ENCODE measurements around the gene PHLPP1.

The PHLPP1 gene

DNA sequence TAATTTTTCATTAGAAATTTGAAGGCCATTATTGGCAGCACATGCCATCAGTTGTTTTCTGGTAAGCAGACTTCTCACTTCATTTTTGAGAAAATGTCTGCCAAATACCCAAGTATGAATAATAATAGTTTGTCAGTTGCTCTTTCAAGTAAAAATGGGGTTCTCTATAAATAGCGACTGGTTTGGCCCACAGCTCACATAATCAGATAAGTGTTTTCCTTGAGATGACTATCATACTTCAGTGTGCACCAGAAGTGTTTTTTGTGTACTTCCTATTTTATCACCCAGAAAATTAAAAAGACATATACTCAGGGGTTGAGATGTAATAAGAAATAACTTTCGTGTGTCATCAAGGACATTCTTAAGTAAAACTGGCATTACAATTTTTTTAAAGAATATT, 147.1 kb downstream of the PHLPP1 start:
- FAIRE-seq, result no peak
- DNase-seq (ENCODE audit: insufficient read length, low spot score), result no peak
- no peak for TF ChIP-seq POLR2A (IDR thresholded peaks at IDR 0.05; ENCODE audit: low read depth, low read length)

DNA sequence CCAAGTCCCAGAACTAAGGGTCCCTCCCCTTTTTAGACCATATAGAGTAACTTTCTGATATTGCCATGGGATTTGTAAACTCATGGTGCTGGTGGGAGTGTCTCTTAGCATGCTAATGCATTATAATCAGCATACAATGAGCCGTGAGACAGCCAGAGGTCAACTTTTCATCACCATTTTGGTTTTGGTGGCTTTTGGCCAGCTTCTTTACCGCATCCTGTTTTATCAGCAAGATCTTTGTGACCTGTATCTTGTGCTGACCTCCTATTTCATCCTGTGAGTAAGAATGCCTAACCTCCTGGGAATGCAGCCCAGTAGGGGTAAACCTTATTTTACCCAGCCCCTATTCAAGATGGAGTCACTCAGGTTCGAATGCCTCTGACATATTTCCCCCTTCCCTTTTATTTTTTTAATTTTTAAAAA, 148.2 kb downstream of the PHLPP1 start:
- FAIRE-seq (peak; percentile 94), DNase-seq (ENCODE audit: insufficient read length, low spot score) (no peak)
- no peak for TF ChIP-seq POLR2A (IDR thresholded peaks at IDR 0.05; ENCODE audit: low read depth, low read length)

DNA sequence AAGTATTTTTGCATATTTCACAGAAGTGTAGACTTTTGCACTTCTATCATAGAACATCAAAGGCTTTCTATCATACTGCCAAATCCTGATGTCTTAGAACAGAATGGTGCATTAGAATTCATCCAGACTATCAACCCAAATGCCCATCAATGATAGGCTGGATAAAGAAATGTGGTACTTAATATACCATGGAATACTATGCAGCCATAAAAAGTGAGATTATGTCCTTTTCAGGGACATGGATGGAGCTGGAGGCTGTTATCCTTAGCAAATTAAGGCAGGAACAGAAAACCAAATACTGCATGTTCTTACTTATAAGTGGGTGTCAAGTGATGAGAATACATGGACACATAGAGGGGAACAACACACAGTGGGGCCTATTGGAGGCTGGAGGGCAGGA, 150.2 kb downstream of the PHLPP1 start:
- no peak for FAIRE-seq
- no peak for TF ChIP-seq POLR2A (IDR thresholded peaks at IDR 0.05; ENCODE audit: low read depth, low read length)
- no peak for DNase-seq (ENCODE audit: insufficient read length, low spot score)

DNA sequence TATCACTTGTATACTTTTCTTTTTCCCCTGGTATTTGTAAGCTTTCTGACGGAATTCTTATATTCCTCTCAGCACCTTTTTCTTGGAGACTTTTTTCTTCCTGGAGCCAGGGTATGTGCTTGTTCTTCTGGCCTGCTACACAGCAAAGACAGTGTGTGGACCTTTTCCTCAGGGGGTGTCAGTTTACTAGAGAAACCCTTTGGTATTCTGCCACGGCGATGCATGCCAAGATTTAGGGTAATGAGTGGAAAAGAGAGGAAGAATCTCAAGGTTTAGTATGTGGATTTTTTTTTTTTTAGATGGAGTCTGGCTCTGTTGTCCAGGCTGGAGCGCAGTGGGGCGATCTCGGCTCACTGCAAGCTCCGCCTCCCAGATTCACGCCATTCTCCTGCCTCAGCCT, 152.2 kb downstream of the PHLPP1 start:
- no peak for TF ChIP-seq POLR2A (IDR thresholded peaks at IDR 0.05; ENCODE audit: low read depth, low read length)
- FAIRE-seq (no peak), DNase-seq (ENCODE audit: insufficient read length, low spot score) (no peak)

DNA sequence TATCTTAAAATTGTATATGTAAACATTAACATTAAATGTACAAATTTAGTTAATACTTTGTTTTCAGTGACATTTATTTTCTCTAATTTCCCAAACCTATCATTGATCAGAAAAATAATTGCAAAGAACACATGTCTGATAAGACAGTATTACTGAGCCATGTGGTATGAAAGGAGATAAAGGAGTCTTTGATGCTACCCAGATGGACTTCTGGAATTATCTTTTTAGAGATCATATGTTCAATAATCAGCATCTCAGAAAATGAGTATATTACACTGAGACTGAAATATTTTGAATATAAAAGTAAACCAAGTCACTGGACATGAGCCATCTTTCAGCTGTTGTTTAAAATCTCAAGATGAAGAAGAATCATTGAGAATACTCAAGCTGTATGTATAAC, 153.3 kb downstream of the PHLPP1 start:
- DNase-seq (ENCODE audit: insufficient read length, low spot score) (no peak), FAIRE-seq (no peak)
- TF ChIP-seq POLR2A (IDR thresholded peaks at IDR 0.05; ENCODE audit: low read depth, low read length), result no peak

DNA sequence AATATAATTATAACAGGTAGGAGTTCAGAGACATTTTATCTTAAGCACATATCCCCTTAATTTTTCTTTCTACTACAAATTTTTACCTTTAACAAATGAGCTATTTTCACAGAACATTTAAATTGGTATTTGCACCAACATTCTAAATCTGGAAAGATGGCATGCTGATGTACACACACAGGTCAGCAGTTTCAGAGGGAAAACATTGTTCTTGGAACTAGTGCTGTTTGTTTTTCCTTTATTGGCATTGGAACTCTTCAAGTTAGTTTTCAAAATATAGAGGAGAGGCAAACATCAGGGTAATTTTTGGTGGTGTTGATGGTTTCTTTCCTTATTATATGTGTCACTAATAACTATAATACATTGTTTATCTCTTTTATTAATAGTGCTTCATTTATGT, 155.3 kb downstream of the PHLPP1 start:
- TF ChIP-seq POLR2A (IDR thresholded peaks at IDR 0.05; ENCODE audit: low read depth, low read length), result no peak
- FAIRE-seq (no peak), DNase-seq (ENCODE audit: insufficient read length, low spot score) (no peak)

DNA sequence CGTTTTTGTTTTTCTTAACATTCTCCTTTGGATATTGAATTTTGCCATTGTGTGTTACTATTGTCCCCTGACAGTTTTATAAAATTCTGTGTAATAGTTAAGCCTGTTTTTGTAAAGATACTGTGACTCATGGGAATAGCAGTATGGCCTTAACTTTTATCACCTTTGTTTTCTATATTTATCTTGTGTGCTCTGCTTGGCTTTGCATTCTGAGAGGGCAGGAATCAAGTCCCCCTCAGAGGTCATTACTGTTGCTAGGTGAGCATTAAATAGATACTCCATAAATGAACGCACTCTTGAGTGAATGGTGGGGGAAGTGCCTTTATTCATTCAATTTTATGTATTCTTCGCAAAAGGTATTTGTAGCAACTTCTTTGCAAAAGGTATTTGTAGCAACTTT, 160.0 kb downstream of the PHLPP1 start:
- no peak for DNase-seq (ENCODE audit: insufficient read length, low spot score)
- no peak for TF ChIP-seq POLR2A (IDR thresholded peaks at IDR 0.05; ENCODE audit: low read depth, low read length)
- FAIRE-seq, result no peak

DNA sequence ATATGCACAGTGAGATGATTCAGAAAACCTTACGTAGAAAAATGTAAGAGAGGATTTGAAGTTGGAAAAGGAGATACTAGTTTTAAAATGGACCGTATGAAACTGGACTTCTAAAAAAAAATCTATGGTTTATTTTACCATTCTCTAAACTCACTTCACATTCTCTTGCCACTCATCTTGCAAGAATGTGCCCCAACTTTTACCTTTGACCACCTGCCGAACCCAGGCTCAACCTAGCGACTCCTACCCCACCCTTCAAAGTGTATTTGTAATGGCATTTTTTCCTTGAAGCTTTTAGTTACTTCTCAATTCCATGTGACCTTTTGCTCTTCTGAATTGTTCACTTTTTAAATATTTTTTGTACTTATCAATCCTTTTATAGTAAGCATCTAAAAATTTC, 160.8 kb downstream of the PHLPP1 start:
- TF ChIP-seq POLR2A (IDR thresholded peaks at IDR 0.05; ENCODE audit: low read depth, low read length), result no peak
- DNase-seq (ENCODE audit: insufficient read length, low spot score) (no peak), FAIRE-seq (no peak)

DNA sequence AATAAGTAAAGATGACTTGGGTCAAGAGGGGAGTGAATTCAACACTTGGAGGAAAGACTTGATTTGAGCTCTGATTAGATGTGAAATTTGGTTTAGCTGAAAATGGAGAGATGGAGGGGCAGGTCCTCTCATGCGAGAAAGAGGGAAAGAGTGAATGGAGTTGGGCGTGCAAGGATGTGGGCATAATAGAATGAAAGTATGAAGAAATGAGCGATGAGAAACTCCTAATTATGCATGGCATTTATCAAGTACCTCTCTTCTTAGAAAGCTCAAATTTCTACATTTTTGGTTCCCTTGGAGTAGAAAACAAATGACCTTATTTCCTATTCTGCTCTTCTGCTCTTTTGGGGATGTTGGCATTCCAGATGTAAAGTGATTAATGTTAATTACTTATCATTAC, 161.5 kb downstream of the PHLPP1 start:
- no peak for DNase-seq (ENCODE audit: insufficient read length, low spot score)
- FAIRE-seq, result no peak
- no peak for TF ChIP-seq POLR2A (IDR thresholded peaks at IDR 0.05; ENCODE audit: low read depth, low read length)

DNA sequence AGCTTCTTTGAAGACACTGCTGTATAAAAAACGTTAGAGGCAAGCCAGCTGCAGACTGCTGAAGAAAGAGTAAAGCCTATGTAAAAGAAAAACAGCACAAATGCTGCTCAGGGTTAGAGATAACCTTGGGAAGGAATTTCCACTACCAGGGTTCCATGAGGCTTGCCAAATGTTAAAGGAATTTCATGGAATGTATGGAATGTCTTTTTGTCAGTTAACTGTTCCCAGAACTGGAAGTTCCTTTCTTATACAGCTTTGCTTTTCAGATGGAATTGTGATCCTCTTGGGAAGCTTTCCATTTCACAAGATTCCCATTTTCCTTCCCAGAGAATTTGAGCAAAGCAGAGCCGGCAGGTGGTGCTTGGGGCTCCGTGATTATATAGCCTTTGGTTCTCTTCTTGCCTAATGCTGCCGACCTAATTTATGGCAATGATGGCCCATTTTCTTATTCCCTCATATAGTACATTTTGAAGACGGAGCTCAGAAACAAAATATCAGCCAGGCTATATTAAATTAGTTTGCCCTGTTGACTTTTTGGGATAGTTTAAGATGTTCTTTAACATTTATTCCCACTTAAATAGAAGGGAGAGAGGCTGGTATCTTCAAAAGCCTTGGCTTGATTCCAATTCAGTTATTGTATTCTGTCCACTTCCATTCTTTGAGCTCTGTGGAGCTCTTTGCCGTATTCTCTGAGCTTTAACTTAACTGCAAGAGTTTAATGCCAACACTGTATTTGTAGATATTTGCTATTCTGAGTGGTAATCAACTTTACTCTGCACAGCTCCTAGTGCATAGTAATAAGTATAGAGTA, 162.3 kb downstream of the PHLPP1 start:
- DNase-seq (ENCODE audit: insufficient read length, low spot score) (peak; percentile 4), FAIRE-seq (peak; percentile 48)
- TF ChIP-seq POLR2A (IDR thresholded peaks at IDR 0.05; ENCODE audit: low read depth, low read length), result no peak

DNA sequence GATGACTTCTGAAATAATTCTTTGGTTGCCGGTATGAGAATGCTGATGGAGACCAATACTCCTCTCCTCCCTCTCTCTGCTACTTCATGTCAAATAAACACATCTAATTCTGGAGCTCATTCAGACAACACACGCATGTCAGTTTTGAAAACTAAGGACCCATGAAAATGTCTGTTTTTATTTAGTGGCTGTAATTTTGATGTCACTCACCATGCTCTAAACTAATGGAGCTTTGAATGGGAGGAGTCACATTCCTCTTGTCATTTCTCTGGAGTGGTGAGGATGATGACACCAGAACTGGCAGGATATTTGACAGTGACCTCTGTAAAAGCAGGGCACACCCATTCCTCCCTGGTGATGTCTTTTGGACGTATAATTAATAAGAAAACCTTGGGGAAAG, 163.0 kb downstream of the PHLPP1 start:
- DNase-seq (ENCODE audit: insufficient read length, low spot score), result no peak
- no peak for FAIRE-seq
- no peak for TF ChIP-seq POLR2A (IDR thresholded peaks at IDR 0.05; ENCODE audit: low read depth, low read length)

DNA sequence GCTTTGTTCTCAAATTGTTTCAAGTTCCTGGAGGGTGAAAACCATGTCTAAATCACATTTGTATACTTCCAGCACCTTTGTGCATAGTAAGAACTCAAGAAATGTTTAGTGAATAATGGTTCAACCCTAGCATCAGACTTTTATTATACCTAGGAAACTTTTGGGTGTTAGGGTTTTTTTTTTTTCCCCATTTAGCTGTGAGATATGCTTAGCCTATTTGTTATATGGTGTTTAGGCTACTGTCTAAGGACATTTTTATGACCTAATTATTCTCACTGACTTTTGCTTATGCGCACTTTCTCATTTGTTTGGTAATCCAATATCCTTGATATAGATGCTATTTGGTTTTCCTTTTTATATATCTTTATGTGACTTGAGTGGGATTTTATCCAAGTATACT, 164.7 kb downstream of the PHLPP1 start:
- FAIRE-seq (no peak), DNase-seq (ENCODE audit: insufficient read length, low spot score) (no peak)
- no peak for TF ChIP-seq POLR2A (IDR thresholded peaks at IDR 0.05; ENCODE audit: low read depth, low read length)

DNA sequence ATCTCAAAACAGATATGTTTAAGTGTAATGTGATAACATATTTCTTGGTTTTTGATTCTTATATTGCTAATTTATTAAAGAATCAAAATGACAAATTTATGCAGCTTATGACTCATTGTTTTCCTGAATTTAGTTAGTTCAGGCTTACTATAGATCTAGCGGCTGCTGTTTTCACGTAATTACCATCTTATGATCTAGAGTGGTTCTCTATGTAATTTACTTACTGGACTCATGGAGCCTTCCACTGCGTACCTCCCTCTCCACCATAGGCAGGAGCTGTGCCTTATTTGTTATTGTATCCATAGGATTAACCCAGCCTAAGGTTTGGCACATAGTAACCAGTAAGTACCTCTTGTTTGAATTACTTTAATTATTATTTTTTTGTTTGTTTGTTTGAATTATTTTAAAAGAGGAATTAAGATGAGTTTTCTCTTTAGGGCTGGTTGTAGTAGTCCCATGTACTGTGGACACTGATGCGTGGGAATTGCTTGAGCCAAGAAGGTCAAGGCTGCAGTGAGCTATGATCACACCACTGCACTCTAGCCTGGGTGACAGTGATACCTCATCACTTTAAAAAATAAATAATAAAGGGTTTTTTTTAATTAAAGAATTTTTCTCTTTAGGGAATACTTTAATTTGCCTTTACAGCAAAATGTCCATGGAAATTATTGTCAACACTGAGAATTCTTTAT, 165.5 kb downstream of the PHLPP1 start:
- TF ChIP-seq POLR2A (IDR thresholded peaks at IDR 0.05; ENCODE audit: low read depth, low read length), result no peak
- FAIRE-seq, result no peak
- no peak for DNase-seq (ENCODE audit: insufficient read length, low spot score)

DNA sequence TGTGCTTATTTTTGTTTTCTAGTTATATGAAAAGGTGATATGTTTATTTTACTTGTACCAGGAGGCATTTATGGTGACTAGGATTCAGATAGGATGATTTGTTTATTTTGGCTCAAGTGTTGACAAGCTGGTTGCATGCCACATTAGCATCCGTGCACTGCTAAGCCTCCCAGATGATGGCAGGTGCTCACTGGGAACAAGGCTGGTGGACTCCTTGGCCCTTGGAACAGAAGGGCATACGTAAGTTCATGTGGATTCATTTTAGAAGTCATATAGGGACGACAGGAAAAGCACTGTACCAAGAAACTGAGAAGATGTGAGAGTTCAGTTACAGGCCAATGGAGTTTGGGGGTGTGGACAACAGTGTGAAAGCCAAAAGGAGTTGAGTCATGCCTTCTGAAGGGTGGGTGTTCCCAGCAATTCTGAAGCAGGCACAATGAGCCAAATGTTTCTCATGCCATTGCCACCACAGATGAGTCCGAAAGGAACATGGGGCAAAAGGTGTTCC, 166.2 kb downstream of the PHLPP1 start:
- no peak for TF ChIP-seq POLR2A (IDR thresholded peaks at IDR 0.05; ENCODE audit: low read depth, low read length)
- peak; percentile 47 for DNase-seq (ENCODE audit: insufficient read length, low spot score)
- peak; percentile 98 for FAIRE-seq

Measured in H54 (cell line).